Tibial nerve (tissue), 4 donors: ENCODE measurements around the gene FLNA. TPM values are rescaled to one million over a fixed set of nuclear protein-coding genes. Genes with fewer than 3 reads are reported as not detected.

Experiments used
- DNase-seq, 2 donors: peaks; one replicate each; pipeline ENCODE4 v3.0.0-alpha.2; 2019; ENCODE audit warnings: low spot score in 2 of 2
- H3K27ac ChIP-seq, 4 donors: fragments of 200-600 bp; sonication (generic) in 3 of 4; one replicate each; pipeline ENCODE4 v1.5.1; 2017 to 2019; ENCODE audit warnings: mild to moderate bottlenecking in 1 of 4
- H3K27me3 ChIP-seq, 2 donors: fragments of 200-600 bp; sonication (generic) in 1 of 2; one replicate each; pipeline versions ENCODE4 v1.5.1 to v1.6.0; 2017 to 2019
- H3K36me3 ChIP-seq, 3 donors: fragments of 200-600 bp; sonication (generic); one replicate each; pipeline ENCODE4 v1.5.1; 2018 to 2019
- H3K4me1 ChIP-seq, 4 donors: fragments of 200-600 bp; sonication (generic) in 3 of 4; one replicate each; pipeline ENCODE4 v1.5.1; 2017 to 2019
- H3K4me3 ChIP-seq, 4 donors: fragments of 200-600 bp; sonication (generic) in 3 of 4; one replicate each; pipeline ENCODE4 v1.5.1; 2017 to 2019; ENCODE audit warnings: mild to moderate bottlenecking in 1 of 4, moderate library complexity in 1 of 4
- H3K9me3 ChIP-seq, 4 donors: fragments of 200-600 bp; sonication (generic) in 3 of 4; one replicate each; pipeline ENCODE4 v1.5.1; 2017 to 2019
- EP300 ChIP-seq, 2 donors: sonication (generic); formaldehyde crosslinking; IDR thresholded peaks; one replicate each; pipeline ENCODE4 v1.6.1; 2017; ENCODE audit warnings: antibody characterized with exemption in 2 of 2, mild to moderate bottlenecking in 1 of 2
- POLR2A ChIP-seq, 2 donors: fragments of 450-650 bp; IDR thresholded peaks; one replicate each; pipeline ENCODE4 v1.6.1; 2017; ENCODE audit warnings: antibody characterized with exemption in 2 of 2, mild to moderate bottlenecking in 2 of 2, moderate library complexity in 2 of 2
- WGBS, 2 donors: methylation state at CpG; one replicate each; pipeline ENCODE4 v1.1.5; 2018; 5-methylcytosine and 5-hydroxymethylcytosine counted together
- total RNA-seq, 4 donors: library from RNA; depleted of rRNA; stranded (reverse); fragments of >200 nt; gene quantifications; one replicate each; pipeline ENCODE4 v1.1.0, GENCODE V29; 2016
- TF ChIP-seq, protein P1 (sequence below), 5 experiments: fragments of 200-600 bp in 3 of 5; fragments of 450-650 bp in 2 of 5; sonication (generic) in 3 of 5; IDR thresholded peaks; one replicate each; pipeline ENCODE4 v1.5.1; 2016 to 2019; ENCODE audit warnings: antibody characterized with exemption in 5 of 5, mild to moderate bottlenecking in 3 of 5, moderate library complexity in 2 of 5

Gene FLNA
- total RNA-seq, 4 donors from 2014 or later = 995 to 1,349 (median 1,139) TPM

DNA sequence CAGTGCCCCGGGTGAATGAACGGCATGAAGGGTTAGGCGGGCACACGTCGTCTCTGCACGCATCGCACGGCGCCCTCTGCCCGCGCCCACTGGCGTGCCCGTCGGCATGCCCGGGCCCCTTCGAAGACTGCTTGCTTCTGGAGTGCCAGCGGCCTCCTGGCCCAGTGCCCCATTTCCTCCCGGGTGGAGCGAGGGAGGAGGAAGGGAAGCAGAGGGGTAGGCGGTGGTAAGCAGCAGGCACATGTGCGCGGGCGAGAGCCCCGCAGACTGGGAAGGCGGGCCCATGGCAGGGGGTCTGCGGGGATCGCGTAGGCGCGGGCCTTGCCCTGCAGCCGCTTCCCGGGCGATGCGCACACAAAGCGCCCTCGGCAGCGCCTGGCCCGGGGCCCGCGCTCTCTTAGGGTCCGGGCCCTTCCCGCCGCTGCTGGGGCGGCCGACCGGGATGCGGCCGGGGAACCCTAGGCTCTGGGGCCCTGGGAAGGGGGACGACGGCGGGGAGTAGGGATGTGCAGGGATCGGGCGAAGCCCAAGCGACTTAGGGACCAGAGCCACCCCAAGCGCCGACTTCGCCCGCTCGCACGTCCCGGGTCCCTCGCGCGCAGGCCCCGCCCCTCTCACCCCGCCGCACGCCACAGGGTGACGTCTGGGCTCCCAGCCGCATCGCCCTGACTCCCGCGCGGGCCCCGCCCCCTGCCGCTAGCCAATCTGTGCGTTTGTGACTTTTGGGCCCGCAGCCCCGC is 3.8 kb upstream of the FLNA start:
- Histone ChIP-seq H3K27ac (peak overlapping the region; percentile 95 to 98 (median 98)), H3K9me3 (no peaks in the 10 kb centered on the region), H3K4me1 (peaks cover 0 to 35% (median 0%) of the 10 kb centered on the region in 4 donors), H3K4me3 (peak overlapping the region; percentile 20 to 60 (median 49)), H3K27me3 (no peaks in the 10 kb centered on the region), H3K36me3 (no peaks in the 10 kb centered on the region)
- no peak for DNase-seq
- WGBS, 2 donors = 0 to 46% methylated on average over 31 to 68 of the region's 79 CpGs
- peak in 1 of 2 donors; percentile 91 for TF ChIP-seq EP300 (IDR thresholded peaks at IDR 0.05)
- peak; percentile 86 to 96 for TF ChIP-seq POLR2A (IDR thresholded peaks at IDR 0.05)
- TF ChIP-seq, protein P1, sequence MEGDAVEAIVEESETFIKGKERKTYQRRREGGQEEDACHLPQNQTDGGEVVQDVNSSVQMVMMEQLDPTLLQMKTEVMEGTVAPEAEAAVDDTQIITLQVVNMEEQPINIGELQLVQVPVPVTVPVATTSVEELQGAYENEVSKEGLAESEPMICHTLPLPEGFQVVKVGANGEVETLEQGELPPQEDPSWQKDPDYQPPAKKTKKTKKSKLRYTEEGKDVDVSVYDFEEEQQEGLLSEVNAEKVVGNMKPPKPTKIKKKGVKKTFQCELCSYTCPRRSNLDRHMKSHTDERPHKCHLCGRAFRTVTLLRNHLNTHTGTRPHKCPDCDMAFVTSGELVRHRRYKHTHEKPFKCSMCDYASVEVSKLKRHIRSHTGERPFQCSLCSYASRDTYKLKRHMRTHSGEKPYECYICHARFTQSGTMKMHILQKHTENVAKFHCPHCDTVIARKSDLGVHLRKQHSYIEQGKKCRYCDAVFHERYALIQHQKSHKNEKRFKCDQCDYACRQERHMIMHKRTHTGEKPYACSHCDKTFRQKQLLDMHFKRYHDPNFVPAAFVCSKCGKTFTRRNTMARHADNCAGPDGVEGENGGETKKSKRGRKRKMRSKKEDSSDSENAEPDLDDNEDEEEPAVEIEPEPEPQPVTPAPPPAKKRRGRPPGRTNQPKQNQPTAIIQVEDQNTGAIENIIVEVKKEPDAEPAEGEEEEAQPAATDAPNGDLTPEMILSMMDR (IDR thresholded peaks at IDR 0.05) = no peak

DNA sequence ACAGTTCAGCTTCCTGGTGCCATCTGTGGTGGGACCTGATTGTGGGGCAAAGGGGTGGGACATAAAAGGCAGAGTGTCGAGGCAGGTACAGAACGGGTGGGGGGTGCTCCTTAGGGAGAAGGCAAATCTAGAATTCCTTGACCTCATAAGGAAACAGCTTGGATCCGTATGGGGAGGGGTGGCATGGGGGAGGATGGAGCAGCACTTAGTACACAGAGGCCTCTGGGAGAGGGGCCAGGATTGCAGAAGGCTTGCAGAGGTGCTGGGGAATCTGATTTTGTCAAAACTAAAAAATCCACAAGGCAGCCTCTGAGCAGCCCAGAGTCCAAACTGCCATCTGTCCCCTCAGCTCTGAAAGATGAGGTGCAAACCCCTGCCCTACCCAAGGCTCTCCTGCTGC is 2.3 kb upstream of the FLNA start:
- no peak for DNase-seq
- WGBS, 2 donors = 74 to 86% methylated on average over 3 of the region's 3 CpGs
- H3K4me1 ChIP-seq = peaks cover 0 to 50% (median 6%) of the 10 kb centered on the region in 4 donors
- H3K36me3 ChIP-seq = no peaks in the 10 kb centered on the region
- H3K27me3 ChIP-seq = no peaks in the 10 kb centered on the region
- H3K4me3 ChIP-seq = no peak overlapping the region
- H3K27ac ChIP-seq = peak overlapping the region; percentile 26 to 98 (median 98)
- TF ChIP-seq, protein P1 (IDR thresholded peaks at IDR 0.05) = no peak
- TF ChIP-seq EP300 (IDR thresholded peaks at IDR 0.05) = no peak
- TF ChIP-seq POLR2A (IDR thresholded peaks at IDR 0.05) = no peak
- no peaks in the 10 kb centered on the region for H3K9me3 ChIP-seq

DNA sequence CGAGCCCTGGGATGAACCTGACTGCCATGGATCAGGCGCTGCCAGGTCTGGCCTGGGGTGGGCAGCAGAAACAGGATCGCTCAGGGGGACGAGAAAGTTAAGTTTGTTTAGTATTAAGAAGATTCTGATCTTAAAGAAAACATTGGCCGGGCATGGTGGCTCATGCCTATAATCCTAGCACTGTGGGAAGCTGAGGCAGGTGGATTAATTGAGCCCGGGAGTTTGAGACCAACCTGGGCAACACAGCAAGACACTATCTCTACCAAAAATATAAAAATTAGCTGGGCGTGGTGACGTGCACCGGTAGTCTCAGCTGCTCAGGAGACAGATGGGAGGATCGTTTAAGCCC is 696 bp upstream of the FLNA start:
- H3K4me3 ChIP-seq = peak overlapping the region in 2 of 4 donors; percentile 17 to 83
- DNase-seq = no peak
- H3K36me3 ChIP-seq = no peaks in the 10 kb centered on the region
- H3K4me1 ChIP-seq = peaks cover 0 to 37% (median 6%) of the 10 kb centered on the region in 4 donors
- peak overlapping the region; percentile 32 to 97 (median 78) for H3K27ac ChIP-seq
- no peaks in the 10 kb centered on the region for H3K27me3 ChIP-seq
- WGBS, 2 donors = 75 to 80% methylated on average over 10 of the region's 10 CpGs
- TF ChIP-seq EP300 (IDR thresholded peaks at IDR 0.05) = no peak
- TF ChIP-seq POLR2A (IDR thresholded peaks at IDR 0.05) = no peak
- TF ChIP-seq, protein P1 (IDR thresholded peaks at IDR 0.05) = no peak
- no peaks in the 10 kb centered on the region for H3K9me3 ChIP-seq

DNA sequence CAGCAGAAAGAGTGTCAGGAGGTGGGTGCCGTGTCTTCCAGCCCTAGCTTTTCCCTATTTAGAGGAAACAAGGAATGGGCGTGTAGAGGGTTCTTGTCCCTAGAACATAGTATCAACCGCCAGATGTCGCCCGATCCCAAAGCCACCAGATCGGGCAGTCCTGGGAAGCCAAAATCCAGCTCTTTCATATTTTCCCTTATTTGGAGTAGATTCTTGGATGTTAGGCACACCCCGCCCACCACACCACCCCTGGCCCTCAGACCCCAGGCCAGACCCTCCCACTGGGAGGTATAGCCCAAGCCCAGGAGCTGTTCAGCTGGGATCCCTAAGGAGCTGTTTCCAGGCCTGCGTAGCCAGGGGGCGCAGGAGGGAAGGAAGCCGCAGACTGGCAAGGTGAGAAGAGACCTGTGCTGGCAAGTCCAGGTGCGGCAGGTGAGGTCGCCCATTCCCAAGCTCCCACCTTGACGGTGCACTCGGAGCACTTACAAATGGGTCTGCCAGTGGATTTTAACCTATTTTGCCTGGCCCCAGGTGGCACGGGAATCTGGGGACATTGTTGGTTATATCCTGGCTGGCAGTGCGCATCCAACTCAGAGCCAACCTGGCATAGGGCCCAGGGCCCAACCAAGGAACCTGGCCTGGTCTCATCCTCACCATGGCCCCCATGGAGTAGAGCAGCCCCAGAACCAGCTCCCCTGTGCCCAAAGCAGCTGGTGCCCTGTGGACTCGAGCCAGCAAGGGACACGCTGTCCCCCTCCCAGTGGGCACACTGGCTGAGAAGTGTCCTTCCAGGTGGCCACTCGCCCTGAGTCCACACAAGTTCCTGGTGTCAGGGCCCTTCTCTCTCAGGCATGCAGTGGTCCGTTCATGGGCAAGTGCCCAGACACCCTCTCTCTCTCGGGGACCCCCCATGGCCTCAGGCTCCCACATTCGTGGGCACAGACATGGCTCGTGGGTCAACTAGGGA is 811 bp downstream of the FLNA start:
- Histone ChIP-seq H3K4me1 (peaks cover 0 to 37% (median 6%) of the 10 kb centered on the region in 4 donors), H3K36me3 (no peaks in the 10 kb centered on the region), H3K27ac (peak overlapping the region; percentile 32 to 97 (median 78)), H3K9me3 (no peaks in the 10 kb centered on the region), H3K27me3 (no peaks in the 10 kb centered on the region), H3K4me3 (peak overlapping the region; percentile 17 to 83 (median 26))
- TF ChIP-seq, protein P1 (IDR thresholded peaks at IDR 0.05) = peak; percentile 37 to 80 (median 56)
- TF ChIP-seq POLR2A (IDR thresholded peaks at IDR 0.05) (no peak), EP300 (IDR thresholded peaks at IDR 0.05) (peak; percentile 18 to 45)
- peak; percentile 53 to 75 for DNase-seq
- WGBS, 2 donors = 19 to 49% methylated on average over 3 to 23 of the region's 23 CpGs
